ENCODE results near the gene SYT6. TPM values are rescaled to one million over a fixed set of nuclear protein-coding genes. Genes with fewer than 3 reads are reported as not detected.

SYT6 gene
- polyA plus RNA-seq, 6 donors from 2014 or later, result not detected

DNA sequence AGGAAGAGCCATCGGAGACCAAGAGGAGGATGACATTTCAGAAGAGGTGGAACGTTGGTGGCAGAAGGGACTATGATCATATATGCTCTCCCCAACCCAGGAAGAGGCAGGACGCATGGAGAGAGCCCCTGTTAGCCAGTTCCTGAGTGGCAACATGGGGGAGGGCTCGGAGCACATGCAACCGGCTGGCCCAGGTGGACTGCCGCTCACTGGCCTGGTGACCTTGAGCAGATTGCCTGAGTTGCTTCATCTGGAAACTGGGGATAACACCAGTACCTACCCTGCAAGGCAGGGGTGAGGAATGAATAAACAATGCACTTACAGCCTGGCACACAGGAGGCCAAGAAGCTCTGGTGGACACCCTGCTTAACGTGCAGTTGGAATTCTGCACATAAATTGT, 29.0 kb downstream of the SYT6 start:
- DNase-seq (no peak), ATAC-seq (ENCODE audit: low read depth in 2 of 2) (no peak)
- Mint-ChIP-seq H3K36me3 (no peaks in the 10 kb centered on the region), H3K9me3 (peaks cover 0 to 7% (median 0%) of the 10 kb centered on the region in 7 donors), H3K27me3 (peaks cover 3 to 14% (median 6%) of the 10 kb centered on the region in 3 donors), H3K27ac (no peak overlapping the region), H3K4me3 (no peak overlapping the region), H3K4me1 (peaks cover 0 to 4% (median 0%) of the 10 kb centered on the region in 3 donors)

DNA sequence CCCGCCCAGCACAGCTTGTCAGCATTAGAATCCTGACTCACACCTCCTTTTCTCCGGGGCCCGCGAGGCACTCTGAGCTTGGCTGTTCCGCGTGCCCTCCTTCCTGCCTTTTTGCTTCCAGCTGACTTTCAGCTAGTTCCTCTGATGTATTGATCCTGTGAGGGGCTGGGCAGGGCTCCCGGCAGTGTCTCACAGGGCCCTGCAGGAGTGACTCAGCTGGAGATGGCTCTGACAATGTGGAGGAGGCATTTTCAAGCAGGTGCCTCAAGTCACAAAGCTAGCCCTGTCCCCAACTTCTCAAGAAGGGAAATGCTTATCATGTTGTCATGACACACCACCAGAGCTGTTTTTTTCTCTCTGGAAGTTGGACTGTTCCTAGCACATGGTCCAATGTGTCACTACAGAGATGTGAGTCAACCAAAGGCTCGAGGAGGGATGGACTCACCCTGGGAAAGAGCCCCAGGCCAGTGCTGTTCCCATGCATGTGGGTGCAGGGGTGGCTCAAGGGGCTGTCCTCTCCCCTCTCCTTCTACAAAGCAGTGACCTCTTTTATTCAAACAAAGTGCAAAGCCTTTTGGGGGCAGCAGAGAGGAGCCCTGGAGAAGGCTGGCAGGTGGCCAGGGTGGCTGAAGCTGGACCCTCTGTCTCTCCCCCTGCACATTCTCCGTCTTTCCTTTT, 30.6 kb downstream of the SYT6 start:
- ATAC-seq (ENCODE audit: low read depth in 2 of 2) (no peak), DNase-seq (no peak)
- no peaks in the 10 kb centered on the region for H3K9me3 Mint-ChIP-seq
- peaks cover 3 to 12% (median 8%) of the 10 kb centered on the region in 3 donors for H3K27me3 Mint-ChIP-seq
- H3K27ac Mint-ChIP-seq, result peak overlapping the region in 1 of 6 donors; percentile 63
- H3K4me3 Mint-ChIP-seq, result no peak overlapping the region
- peaks cover 0 to 4% (median 0%) of the 10 kb centered on the region in 3 donors for H3K4me1 Mint-ChIP-seq
- no peaks in the 10 kb centered on the region for H3K36me3 Mint-ChIP-seq

DNA sequence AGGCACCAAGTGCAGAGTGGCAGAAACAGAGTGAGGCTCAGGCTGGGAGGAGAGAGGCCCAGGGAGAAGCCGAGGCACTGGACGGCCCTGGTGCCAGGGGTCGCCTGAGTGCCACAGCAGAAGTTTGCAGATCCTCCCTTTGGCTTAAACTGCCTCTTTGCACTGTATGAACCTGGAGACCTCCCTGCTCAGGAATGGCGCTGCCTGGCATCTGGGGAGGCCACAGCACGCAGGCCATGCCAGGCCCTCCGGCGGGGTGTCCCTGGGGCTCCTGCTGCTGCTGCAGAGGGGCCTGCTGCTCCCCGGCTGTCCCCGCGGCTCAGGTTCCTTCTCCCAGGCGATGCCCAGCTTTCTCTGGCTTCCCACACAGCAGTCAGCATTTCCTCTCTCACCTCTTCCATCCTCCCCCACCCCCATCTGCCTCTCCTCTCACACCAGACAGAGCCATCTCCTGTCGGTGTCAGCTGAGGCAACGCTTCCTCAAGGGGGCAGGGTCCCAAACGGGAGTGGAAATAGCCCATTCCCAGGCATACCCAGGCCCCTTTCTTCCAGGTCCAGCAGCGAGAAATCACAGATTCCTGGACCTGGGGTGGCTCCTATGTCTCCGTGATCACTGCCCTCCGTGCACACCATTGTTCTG, 35.2 kb downstream of the SYT6 start:
- Mint-ChIP-seq H3K9me3 (no peaks in the 10 kb centered on the region), H3K4me1 (no peaks in the 10 kb centered on the region), H3K4me3 (no peak overlapping the region), H3K27me3 (peaks cover 3 to 13% (median 7%) of the 10 kb centered on the region in 3 donors), H3K36me3 (no peaks in the 10 kb centered on the region), H3K27ac (no peak overlapping the region)
- DNase-seq, result no peak
- ATAC-seq (ENCODE audit: low read depth in 2 of 2), result no peak

DNA sequence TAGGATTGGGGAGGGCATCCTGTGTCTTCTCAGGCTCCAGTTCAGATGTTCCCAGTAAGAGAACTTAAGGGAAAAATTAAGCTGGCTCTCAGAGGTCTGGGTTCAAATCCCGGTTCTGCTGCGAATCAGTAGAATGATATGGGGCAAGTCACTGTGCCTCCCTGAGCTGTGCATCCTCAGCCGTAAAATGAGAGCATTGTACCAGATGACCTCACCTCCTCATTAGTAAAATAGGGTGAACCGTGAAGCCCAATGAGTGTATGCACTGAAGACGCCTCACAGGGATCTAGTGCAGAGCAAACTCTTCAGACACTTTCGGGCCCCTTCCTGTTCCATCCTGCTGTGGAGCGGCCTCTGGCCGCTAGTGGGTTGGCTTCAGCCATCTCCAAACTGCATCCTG, 36.0 kb downstream of the SYT6 start:
- Mint-ChIP-seq H3K27me3 (peaks cover 3 to 16% (median 7%) of the 10 kb centered on the region in 3 donors), H3K36me3 (no peaks in the 10 kb centered on the region), H3K4me3 (no peak overlapping the region), H3K27ac (no peak overlapping the region), H3K4me1 (peaks cover 0 to 3% (median 0%) of the 10 kb centered on the region in 3 donors), H3K9me3 (no peaks in the 10 kb centered on the region)
- DNase-seq (no peak), ATAC-seq (ENCODE audit: low read depth in 2 of 2) (no peak)

DNA sequence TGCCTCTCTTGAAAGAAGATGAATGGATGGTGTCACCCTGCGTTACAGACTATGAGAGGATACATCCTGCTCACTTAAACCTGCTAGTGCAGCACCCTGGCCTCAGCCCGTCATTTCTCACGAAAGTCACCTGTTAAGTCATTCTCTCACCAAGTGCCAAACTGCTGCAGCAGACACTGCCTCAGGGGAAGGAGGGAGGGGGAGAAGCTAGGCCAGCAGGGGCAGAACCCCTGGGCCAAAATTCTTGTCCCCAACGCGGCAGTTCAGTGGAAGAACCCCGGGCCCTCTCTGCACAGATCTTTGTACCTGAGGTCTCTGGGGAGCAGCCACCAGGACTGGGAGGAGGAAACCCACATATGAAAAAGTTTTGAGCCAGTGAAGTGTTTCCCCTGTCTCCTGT, 37.6 kb downstream of the SYT6 start:
- H3K4me3 Mint-ChIP-seq, result no peak overlapping the region
- peaks cover 0 to 3% (median 0%) of the 10 kb centered on the region in 3 donors for H3K4me1 Mint-ChIP-seq
- no peak overlapping the region for H3K27ac Mint-ChIP-seq
- H3K36me3 Mint-ChIP-seq, result no peaks in the 10 kb centered on the region
- H3K9me3 Mint-ChIP-seq, result no peaks in the 10 kb centered on the region
- peaks cover 3 to 16% (median 7%) of the 10 kb centered on the region in 3 donors for H3K27me3 Mint-ChIP-seq
- no peak for DNase-seq
- no peak for ATAC-seq (ENCODE audit: low read depth in 2 of 2)

DNA sequence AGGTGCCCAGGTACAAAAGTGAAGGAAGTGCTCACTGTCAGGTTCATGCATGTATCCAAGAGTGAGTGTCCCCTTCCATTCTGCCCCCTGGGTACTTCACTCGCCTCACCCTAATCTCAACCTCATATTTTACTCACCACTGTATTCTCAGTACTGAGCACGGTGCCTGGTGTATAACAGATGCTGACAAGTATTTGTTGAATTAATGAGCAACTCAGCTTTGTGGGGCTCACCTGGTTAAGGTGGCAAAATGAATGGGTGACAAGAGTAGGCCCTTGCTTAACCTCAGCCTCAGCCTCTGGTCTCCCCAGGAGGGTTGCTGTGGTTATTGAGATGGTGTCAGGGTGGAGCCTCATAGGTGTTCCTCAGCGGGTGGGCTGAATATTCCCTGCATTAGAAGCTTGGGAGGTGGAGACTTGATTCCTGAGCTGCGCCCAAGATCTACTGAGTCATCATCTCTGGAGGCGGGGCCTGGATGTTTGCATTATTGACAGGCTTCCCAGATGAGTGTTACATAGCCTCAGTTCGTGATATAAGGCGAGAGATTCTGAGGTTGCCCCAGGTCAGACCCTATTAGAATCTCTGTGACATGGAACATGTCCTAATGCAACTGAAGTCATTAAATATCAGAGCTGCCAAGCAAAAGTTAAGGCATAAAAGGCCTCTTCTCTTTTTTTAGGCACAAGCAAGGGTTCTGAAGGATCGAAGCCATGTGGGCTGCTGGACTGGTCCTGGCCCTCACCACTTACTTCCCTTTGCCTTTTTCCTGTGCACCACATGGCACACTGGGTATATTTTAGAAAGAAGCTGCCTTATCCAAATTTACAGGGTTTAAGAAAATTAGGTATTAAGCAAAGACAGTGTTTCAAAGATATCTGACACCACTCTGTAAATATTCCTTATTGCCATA, 39.2 kb downstream of the SYT6 start:
- Mint-ChIP-seq H3K27me3 (peaks cover 4 to 16% (median 7%) of the 10 kb centered on the region in 3 donors), H3K9me3 (no peaks in the 10 kb centered on the region), H3K4me3 (no peak overlapping the region), H3K27ac (peak overlapping the region in 1 of 6 donors; percentile 17), H3K4me1 (peaks cover 0 to 3% (median 0%) of the 10 kb centered on the region in 3 donors), H3K36me3 (no peaks in the 10 kb centered on the region)
- ATAC-seq (ENCODE audit: low read depth in 2 of 2), result no peak
- DNase-seq, result no peak

DNA sequence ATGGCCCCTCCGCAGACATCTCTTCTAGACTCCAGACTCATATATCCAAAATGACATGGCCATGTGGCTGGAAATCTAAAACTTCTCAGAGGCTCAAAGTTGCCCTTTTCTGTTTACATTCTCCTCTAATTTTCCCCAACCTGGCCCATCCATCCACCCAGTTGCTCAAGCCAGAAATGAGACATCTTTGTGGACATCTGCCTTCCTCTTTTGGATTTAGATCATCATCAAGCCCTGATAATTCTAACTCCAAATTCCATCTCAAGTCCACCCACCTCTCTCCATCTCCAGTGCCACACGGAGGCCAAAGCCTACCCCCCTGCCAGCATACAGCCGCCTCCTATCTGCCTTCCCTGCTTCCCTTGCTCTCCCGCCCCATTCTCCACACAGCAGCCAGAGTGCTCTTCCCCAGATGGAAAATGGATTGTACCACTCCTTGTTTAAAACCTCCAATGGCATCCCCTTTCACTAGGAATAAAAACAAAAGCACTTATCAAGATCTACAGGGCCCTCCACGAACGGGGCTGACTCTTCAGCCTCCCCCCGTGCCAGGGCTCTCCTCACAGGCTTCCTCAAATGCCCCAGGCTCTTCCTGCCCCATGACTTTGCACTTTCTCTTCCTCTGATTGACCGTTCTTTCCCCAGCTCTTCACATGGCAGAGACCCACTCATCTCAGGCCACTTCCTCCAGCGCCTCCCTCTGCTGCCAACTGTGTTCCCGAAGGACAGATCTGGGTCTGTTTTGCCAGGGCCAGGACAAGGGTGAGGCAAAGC, 40.1 kb downstream of the SYT6 start:
- DNase-seq, result no peak
- Mint-ChIP-seq H3K36me3 (no peaks in the 10 kb centered on the region), H3K9me3 (no peaks in the 10 kb centered on the region), H3K4me1 (peaks cover 0 to 3% (median 0%) of the 10 kb centered on the region in 3 donors), H3K4me3 (no peak overlapping the region), H3K27me3 (peaks cover under 1 to 10% (median 4%) of the 10 kb centered on the region in 3 donors), H3K27ac (peak overlapping the region in 2 of 6 donors; percentile 17 to 22)
- ATAC-seq (ENCODE audit: low read depth in 2 of 2), result no peak

DNA sequence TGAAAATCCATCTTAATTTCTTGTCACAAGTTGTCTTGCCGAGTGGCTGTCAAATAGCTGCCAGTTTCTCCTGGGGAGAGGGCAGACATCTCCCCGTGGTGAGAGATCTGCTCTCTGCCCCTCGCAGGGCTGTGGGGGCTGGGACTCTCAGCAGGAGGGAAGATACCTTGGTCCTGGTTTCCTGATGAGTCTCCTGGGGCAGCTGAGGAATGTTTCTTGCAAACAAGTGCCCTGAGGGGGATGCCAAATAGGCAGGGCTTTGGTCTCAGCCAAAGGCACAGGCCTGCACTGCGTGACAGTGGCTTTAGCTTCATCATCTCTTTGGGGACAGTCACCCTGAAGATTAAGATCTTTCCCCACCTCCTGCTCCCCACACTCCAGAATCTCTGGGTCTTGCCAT, 40.9 kb downstream of the SYT6 start:
- Mint-ChIP-seq H3K4me3 (no peak overlapping the region), H3K4me1 (peaks cover 0 to 3% (median 0%) of the 10 kb centered on the region in 3 donors), H3K27ac (no peak overlapping the region), H3K36me3 (no peaks in the 10 kb centered on the region), H3K27me3 (peaks cover 0 to 8% (median 4%) of the 10 kb centered on the region in 3 donors), H3K9me3 (no peaks in the 10 kb centered on the region)
- DNase-seq (no peak), ATAC-seq (ENCODE audit: low read depth in 2 of 2) (no peak)

DNA sequence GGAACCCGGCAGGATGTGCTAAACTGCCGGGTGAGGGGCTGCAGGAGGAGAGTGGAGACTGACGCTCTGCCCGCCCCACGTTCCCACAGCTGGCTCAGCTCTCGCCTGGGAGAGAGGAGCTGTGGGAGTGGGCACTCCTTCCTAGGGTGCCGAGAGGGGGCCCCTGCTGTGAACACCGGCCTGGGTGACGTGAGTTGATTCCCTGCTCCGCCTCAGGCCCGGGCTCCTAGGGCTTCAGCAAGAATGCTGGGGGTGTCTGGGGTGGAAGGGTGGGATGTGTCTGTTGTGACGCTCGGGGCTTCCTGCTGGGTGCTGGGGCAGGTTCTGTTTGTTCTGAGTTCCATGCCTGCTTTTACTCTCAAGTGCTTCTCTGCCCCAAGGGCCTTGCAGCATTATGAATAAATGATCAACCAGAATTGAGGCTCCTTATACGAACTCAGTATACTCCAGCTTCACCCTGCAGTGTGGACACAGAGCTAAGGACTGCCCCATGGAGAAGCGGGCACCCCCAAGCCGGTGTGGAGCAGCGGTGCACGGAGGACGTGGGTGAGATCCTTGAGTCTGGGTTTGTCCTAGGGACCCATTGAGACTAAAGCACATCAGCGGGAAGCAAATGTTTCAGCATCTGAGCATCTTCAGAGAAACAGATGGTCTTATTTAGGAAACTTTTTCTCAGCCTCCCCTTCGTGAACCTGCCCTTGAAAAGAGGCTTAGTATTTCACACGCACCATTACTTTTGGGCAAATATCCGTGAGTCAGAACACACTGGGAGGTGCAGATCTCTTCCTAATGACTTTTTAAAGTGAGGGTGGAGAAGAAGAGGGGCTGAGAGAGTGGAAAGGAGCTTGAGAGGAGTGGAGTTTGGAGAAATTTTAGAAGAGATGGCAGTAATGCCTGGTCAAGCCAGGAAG, 41.7 kb downstream of the SYT6 start:
- H3K4me3 Mint-ChIP-seq, result no peak overlapping the region
- no peak overlapping the region for H3K27ac Mint-ChIP-seq
- ATAC-seq (ENCODE audit: low read depth in 2 of 2) (no peak), DNase-seq (no peak)
- H3K9me3 Mint-ChIP-seq, result no peaks in the 10 kb centered on the region
- peaks cover 0 to 3% (median 0%) of the 10 kb centered on the region in 3 donors for H3K4me1 Mint-ChIP-seq
- no peaks in the 10 kb centered on the region for H3K36me3 Mint-ChIP-seq
- peaks cover 0 to 8% (median 4%) of the 10 kb centered on the region in 3 donors for H3K27me3 Mint-ChIP-seq

DNA sequence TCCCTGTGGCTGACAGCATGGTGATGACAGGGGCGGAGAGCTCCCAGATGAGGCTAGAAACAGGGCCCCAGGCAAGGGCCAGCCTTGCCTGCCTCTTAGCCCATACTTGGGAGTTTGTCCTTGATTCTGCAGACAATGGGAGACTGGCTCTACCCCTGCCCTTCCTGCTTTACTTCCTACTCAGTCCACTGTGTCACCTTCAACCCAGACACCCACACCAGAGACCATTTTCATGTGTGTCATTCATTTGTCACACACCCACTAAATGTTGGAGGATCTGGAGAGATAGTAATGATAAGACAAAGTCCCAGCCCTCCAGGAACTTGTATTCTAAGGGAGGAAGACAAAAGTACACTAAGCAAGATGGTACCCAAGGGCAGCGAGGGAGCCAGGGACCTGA, 43.7 kb downstream of the SYT6 start:
- Mint-ChIP-seq H3K36me3 (no peaks in the 10 kb centered on the region), H3K27me3 (peaks cover 0 to 8% (median 6%) of the 10 kb centered on the region in 3 donors)
- no peak for ATAC-seq (ENCODE audit: low read depth in 2 of 2)

DNA sequence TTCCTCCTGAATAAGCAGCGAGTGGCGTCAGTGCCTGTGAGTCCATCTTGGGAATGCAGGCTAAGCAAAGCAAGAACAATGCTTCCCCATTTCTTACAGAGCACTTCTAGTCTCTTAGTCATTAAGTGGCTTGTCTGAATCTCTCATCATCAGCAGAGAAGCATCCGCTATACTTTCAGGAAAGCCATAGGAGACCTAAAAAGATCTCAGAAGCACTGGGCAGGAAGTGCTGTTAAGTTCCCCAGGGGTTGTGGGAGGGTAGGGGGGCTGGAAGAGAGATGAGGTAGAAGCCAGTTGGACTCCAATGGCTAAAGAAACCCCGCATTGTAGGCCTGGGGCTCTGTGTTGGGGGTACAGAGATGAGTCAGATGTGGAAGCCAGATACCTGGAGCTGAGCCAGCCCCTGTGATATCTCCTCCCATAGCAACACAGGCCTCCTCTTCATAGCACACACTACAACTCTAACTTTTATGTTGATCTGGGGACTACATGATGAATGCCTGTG, 44.9 kb downstream of the SYT6 start:
- Mint-ChIP-seq H3K9me3 (no peaks in the 10 kb centered on the region), H3K4me3 (no peak overlapping the region), H3K27me3 (peaks cover 0 to 12% (median 11%) of the 10 kb centered on the region in 3 donors), H3K36me3 (no peaks in the 10 kb centered on the region), H3K27ac (no peak overlapping the region), H3K4me1 (peaks cover 0 to 3% (median 0%) of the 10 kb centered on the region in 3 donors)
- no peak for DNase-seq
- ATAC-seq (ENCODE audit: low read depth in 2 of 2), result no peak

More for the DNA sequence above, 43.7 kb downstream of the SYT6 start:
- no peak overlapping the region for H3K27ac Mint-ChIP-seq
- no peak overlapping the region for H3K4me3 Mint-ChIP-seq
- DNase-seq, result no peak
- H3K9me3 Mint-ChIP-seq, result no peaks in the 10 kb centered on the region
- H3K4me1 Mint-ChIP-seq, result peaks cover 0 to 3% (median 0%) of the 10 kb centered on the region in 3 donors

Data from naive B cell (primary cell).